Mesenchymal stem cell (in vitro differentiated cells and primary cell): ENCODE results near the gene C1orf87. TPM values are rescaled to one million over a fixed set of nuclear protein-coding genes. Genes with fewer than 3 reads are reported as not detected.

Experiments
- DNase-seq: peaks from one replicate; pipeline ENCODE4 v3.0.0-alpha.2; 2013
- H2AFZ ChIP-seq: one replicate; pipeline ENCODE4 v1.6.1; 2013; ENCODE audit warnings: low read depth, mild to moderate bottlenecking, control low read depth, inconsistent platforms, low read length, moderate library complexity
- H2AK5ac ChIP-seq: 2 replicates; pipeline ENCODE4 v1.6.1; 2013; ENCODE audit warnings: low read length, moderate library complexity, mild to moderate bottlenecking, inconsistent platforms; ENCODE audit not compliant: severe bottlenecking
- H2BK120ac ChIP-seq: one replicate; pipeline ENCODE4 v1.6.1; 2013; ENCODE audit warnings: low read depth, mild to moderate bottlenecking, inconsistent platforms, low read length, moderate library complexity
- H2BK12ac ChIP-seq, 2 experiments: one replicate each; pipeline ENCODE4 v1.6.1; 2013; ENCODE audit warnings: inconsistent platforms in 2 of 2, low read length in 2 of 2, mild to moderate bottlenecking in 2 of 2, moderate library complexity in 2 of 2, control low read depth in 1 of 2
- H2BK15ac ChIP-seq: one replicate; pipeline ENCODE4 v1.6.1; 2013; ENCODE audit warnings: mild to moderate bottlenecking, low read depth, inconsistent platforms; ENCODE audit not compliant: poor library complexity, severe bottlenecking
- H2BK5ac ChIP-seq: 2 replicates; pipeline ENCODE4 v1.6.1; 2013; ENCODE audit warnings: low read depth, mild to moderate bottlenecking, low read length, control low read depth, inconsistent platforms; ENCODE audit not compliant: poor library complexity, severe bottlenecking
- H3K14ac ChIP-seq, 2 experiments: one replicate each; pipeline ENCODE4 v1.6.1; 2013; ENCODE audit warnings: inconsistent platforms in 2 of 2, low read length in 2 of 2, control low read depth in 1 of 2, mild to moderate bottlenecking in 1 of 2, moderate library complexity in 1 of 2
- H3K18ac ChIP-seq, 2 experiments: one replicate each; pipeline ENCODE4 v1.6.1; 2013; ENCODE audit warnings: inconsistent platforms in 2 of 2, low read length in 2 of 2, control low read depth in 1 of 2, low read depth in 1 of 2, mild to moderate bottlenecking in 1 of 2
- H3K23ac ChIP-seq, 2 experiments: one replicate each; pipeline ENCODE4 v1.6.1; 2013; ENCODE audit warnings: inconsistent platforms in 2 of 2, low read length in 2 of 2, mild to moderate bottlenecking in 2 of 2, moderate library complexity in 2 of 2, control low read depth in 1 of 2
- H3K27ac ChIP-seq: 2 replicates; pipeline ENCODE4 v1.5.1; 2013; ENCODE audit warnings: mild to moderate bottlenecking, moderate library complexity, low read length, control low read depth, inconsistent platforms; ENCODE audit not compliant: poor library complexity, severe bottlenecking
- H3K27me3 ChIP-seq, 2 experiments: 2 replicates each; pipeline versions ENCODE4 v1.6.1 to v1.7.0; 2013; ENCODE audit warnings: low read length in 2 of 2, mild to moderate bottlenecking in 2 of 2, moderate library complexity in 2 of 2, control low read depth in 1 of 2, inconsistent platforms in 1 of 2; ENCODE audit not compliant: control insufficient read depth in 1 of 2, insufficient read depth in 1 of 2
- H3K36me3 ChIP-seq, 2 experiments: 2 replicates each; pipeline versions ENCODE4 v1.6.1 to v1.7.0; 2013; ENCODE audit warnings: low read length in 2 of 2, control low read depth in 1 of 2, inconsistent platforms in 1 of 2, low read depth in 1 of 2, mild to moderate bottlenecking in 1 of 2; ENCODE audit not compliant: insufficient read depth in 2 of 2, control insufficient read depth in 1 of 2
- H3K4ac ChIP-seq, 2 experiments: one replicate each; pipeline ENCODE4 v1.6.1; 2013; ENCODE audit warnings: inconsistent platforms in 2 of 2, low read length in 2 of 2, mild to moderate bottlenecking in 2 of 2, moderate library complexity in 2 of 2, control low read depth in 1 of 2, low read depth in 1 of 2
- H3K4me1 ChIP-seq: 2 replicates; pipeline ENCODE4 v1.6.1; 2013; ENCODE audit warnings: low read depth, low read length, control low read depth; ENCODE audit not compliant: control insufficient read depth, insufficient read depth
- H3K4me2 ChIP-seq: 2 replicates; pipeline ENCODE4 v1.6.1; 2013; ENCODE audit warnings: low read length, mild to moderate bottlenecking, inconsistent platforms; ENCODE audit not compliant: poor library complexity, severe bottlenecking
- H3K4me3 ChIP-seq, 2 experiments: 2 replicates each; pipeline versions ENCODE4 v1.5.1 to v1.7.0; 2013; ENCODE audit warnings: low read length in 2 of 2, mild to moderate bottlenecking in 2 of 2, control low read depth in 1 of 2, low read depth in 1 of 2; ENCODE audit not compliant: insufficient read depth in 1 of 2
- H3K79me1 ChIP-seq: replicated peaks from 2 replicates; pipeline ENCODE4 v1.6.1; 2013; ENCODE audit warnings: mild to moderate bottlenecking, control low read depth, low read length, inconsistent platforms; ENCODE audit not compliant: poor library complexity, severe bottlenecking
- H3K9ac ChIP-seq: 2 replicates; pipeline ENCODE4 v1.7.0; 2013; ENCODE audit warnings: mild to moderate bottlenecking, low read length, moderate library complexity
- H3K9me3 ChIP-seq: 2 replicates; pipeline ENCODE4 v1.7.0; 2013; ENCODE audit warnings: mild to moderate bottlenecking, low read length; ENCODE audit not compliant: control insufficient read depth
- H4K8ac ChIP-seq: one replicate; pipeline ENCODE4 v1.6.1; 2013; ENCODE audit warnings: inconsistent platforms, mild to moderate bottlenecking, low read length, moderate library complexity
- H4K91ac ChIP-seq: one replicate; pipeline ENCODE4 v1.6.1; 2013; ENCODE audit warnings: mild to moderate bottlenecking, low read length, inconsistent platforms
- WGBS: methylation state at CpG from one replicate; pipeline ENCODE4 v1.1.7; 2013; ENCODE audit warnings: mixed read lengths; 5-methylcytosine and 5-hydroxymethylcytosine counted together
- small RNA-seq: library from polyadenylated mRNA; stranded (forward); fragments of <200 nt; extraction: miRNeasy Mini kit (QIAGEN cat#:217004); gene quantifications from one replicate; pipeline ENCODE3, GENCODE V24; 2013; ENCODE audit warnings: low read depth

The C1orf87 gene

DNA sequence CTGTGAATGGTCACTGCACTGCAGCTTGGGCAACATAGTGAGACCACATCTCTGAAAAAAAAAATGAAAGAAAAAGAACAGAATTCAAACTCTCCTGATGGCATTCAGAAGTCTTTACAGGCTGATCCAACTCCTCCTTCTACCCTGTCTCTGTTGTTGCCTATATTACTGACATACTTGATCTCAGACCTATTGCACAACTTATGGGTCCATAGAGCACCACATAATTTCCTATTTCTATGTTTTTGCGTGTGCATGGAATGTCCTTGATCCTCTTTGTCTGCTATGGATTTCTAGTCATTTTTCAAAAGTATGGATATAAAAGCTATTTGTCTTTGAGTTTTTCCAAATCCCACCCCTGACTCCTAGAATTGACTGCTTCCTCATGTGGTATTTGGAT lies 124.6 kb downstream of the C1orf87 start:
- Histone ChIP-seq H3K27ac (no peak overlapping the region), H2BK5ac (no peak overlapping the region), H2BK12ac (no peak overlapping the region), H3K27me3 (peaks cover 0 to 10% of the 10 kb centered on the region in 2 experiments), H3K14ac (no peak overlapping the region), H2AK5ac (no peak overlapping the region), H3K4me2 (no peak overlapping the region), H4K8ac (no peak overlapping the region), H2BK120ac (no peak overlapping the region), H2BK15ac (no peak overlapping the region), H4K91ac (no peak overlapping the region), H3K4me3 (no peak overlapping the region), H3K18ac (no peak overlapping the region), H3K9me3 (no peaks in the 10 kb centered on the region), H3K4ac (no peak overlapping the region), H3K23ac (no peak overlapping the region), H3K9ac (no peak overlapping the region), H3K79me1 (no peaks in the 10 kb centered on the region), H2AFZ (no peak overlapping the region), H3K4me1 (no peaks in the 10 kb centered on the region), H3K36me3 (no peaks in the 10 kb centered on the region)
- DNase-seq: no peak
- WGBS: no CpG with 5 or more reads among the region's 1 CpG

DNA sequence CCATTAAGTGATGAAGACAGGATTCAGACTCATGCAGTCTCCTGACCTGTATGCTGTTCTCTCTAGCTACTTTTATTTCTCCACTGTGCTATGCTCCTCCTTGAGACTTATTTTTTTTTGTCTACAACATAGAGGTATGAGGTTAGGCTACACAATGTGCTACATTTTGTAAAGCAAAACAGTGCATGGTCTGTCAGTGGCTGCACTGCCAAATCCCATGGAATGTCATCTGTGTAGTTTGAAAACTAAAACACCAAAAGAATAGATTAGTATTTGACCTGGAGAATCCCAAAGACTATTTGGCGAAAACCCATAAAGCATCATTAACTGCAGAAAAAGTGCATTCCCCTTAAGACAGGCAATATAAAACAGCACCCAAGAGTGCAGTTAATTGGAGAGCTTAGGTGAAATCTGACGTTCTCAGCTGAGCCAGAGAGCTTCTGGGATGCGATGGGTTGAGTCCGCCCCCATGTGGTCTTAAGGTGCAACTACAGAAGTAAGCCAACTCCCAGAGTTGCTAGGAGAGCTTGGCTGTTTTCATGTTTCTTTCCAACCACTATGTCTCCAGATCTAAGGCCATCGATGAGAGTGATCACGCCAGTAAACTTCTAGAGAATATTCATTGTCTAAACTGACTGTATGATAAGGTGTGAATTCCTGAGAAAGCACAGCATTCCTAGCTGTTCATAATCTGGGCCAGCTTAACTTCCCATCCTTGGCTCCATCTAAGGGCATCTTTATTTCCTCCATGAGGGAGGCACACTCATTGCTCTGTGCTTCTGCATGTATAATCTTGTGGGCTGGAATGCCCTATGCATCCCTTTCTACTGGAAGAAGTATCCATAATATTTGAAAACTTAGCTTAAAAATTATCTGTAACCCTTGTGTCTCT lies 126.3 kb downstream of the C1orf87 start:
- Histone ChIP-seq H2AK5ac (no peak overlapping the region), H2BK5ac (no peak overlapping the region), H3K27ac (no peak overlapping the region), H3K23ac (no peak overlapping the region), H2BK15ac (no peak overlapping the region), H3K9me3 (no peaks in the 10 kb centered on the region), H3K4me3 (no peak overlapping the region), H2BK12ac (no peak overlapping the region), H4K91ac (no peak overlapping the region), H3K79me1 (no peaks in the 10 kb centered on the region), H4K8ac (no peak overlapping the region), H3K4me1 (no peaks in the 10 kb centered on the region), H2BK120ac (no peak overlapping the region), H3K4me2 (no peak overlapping the region), H3K14ac (no peak overlapping the region), H3K27me3 (peaks cover 0 to 10% of the 10 kb centered on the region in 2 experiments), H3K36me3 (no peaks in the 10 kb centered on the region), H2AFZ (no peak overlapping the region), H3K4ac (no peak overlapping the region), H3K18ac (no peak overlapping the region), H3K9ac (peak overlapping the region; percentile 11)
- 7% methylated on average over 3 of the region's 6 CpGs for WGBS
- DNase-seq: peak; percentile 62

DNA sequence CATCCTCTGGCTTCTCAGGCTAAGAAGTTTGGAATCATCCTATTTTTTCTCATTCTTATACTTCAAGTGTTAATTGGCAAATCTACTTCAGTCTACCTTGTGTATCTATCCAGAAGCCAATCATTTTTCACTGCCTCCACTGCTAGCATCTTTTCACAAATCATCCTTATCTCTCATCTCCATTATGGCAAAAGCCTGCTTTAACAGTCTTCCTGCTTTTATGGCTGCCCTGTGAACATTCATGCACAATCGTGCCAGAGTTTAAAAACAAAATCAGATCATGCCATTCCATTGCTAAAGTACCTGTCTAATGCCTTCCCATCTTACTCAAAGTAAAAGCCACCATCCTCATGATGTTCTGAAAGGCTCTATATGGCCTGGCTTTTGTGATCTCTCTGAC lies 127.8 kb downstream of the C1orf87 start:
- H3K36me3 ChIP-seq: no peaks in the 10 kb centered on the region
- no peaks in the 10 kb centered on the region for H3K9me3 ChIP-seq
- no peak overlapping the region for H3K4me2 ChIP-seq
- H2BK12ac ChIP-seq: no peak overlapping the region
- no peak overlapping the region for H4K91ac ChIP-seq
- no peak overlapping the region for H2BK5ac ChIP-seq
- H2AK5ac ChIP-seq: no peak overlapping the region
- no peak for DNase-seq
- no peaks in the 10 kb centered on the region for H3K4me1 ChIP-seq
- no peak overlapping the region for H3K23ac ChIP-seq
- peaks cover 0 to 10% of the 10 kb centered on the region in 2 experiments for H3K27me3 ChIP-seq
- no peak overlapping the region for H3K4me3 ChIP-seq
- H4K8ac ChIP-seq: no peak overlapping the region
- no peaks in the 10 kb centered on the region for H3K79me1 ChIP-seq
- H2BK15ac ChIP-seq: no peak overlapping the region
- no peak overlapping the region for H3K9ac ChIP-seq
- no peak overlapping the region for H3K18ac ChIP-seq
- WGBS: 46% methylated on average over 1 of the region's 1 CpG
- no peak overlapping the region for H2AFZ ChIP-seq
- no peak overlapping the region for H2BK120ac ChIP-seq
- H3K4ac ChIP-seq: no peak overlapping the region
- no peak overlapping the region for H3K27ac ChIP-seq
- no peak overlapping the region for H3K14ac ChIP-seq

Small RNA genes lying within 50 kb of the gene (small RNA-seq; reads per million reads assigned to genes)
- not detected for gene RN7SL475P
